Measurements from ENCODE around the gene SPON2. TPM values are rescaled to one million over a fixed set of nuclear protein-coding genes. Genes with fewer than 3 reads are reported as not detected.

SPON2 gene
- total RNA-seq, 2 donors from 2014 or later, result 7.0 to 8.2 TPM

GRCh38 chr4:1180663-1181062 lies 8.3 kb upstream of the SPON2 start:
- H3K4me3 Mint-ChIP-seq, result no peak overlapping the region
- DNase-seq (no peak), ATAC-seq (replicated peaks in 1 of 2) (no peak)
- peaks cover 9 to 10% of the 10 kb centered on the region in 2 donors for H3K9me3 Mint-ChIP-seq
- H3K4me1 Mint-ChIP-seq (ENCODE audit: low read depth), result peaks cover 33% of the 10 kb centered on the region
- peaks cover 14 to 20% of the 10 kb centered on the region in 2 donors for H3K36me3 Mint-ChIP-seq (ENCODE audit: insufficient read depth in 2 of 2)
- peaks cover 10% of the 10 kb centered on the region for H3K27me3 Mint-ChIP-seq (ENCODE audit: low read depth)
- no peak overlapping the region for H3K27ac Mint-ChIP-seq

- H3K36me3 Mint-ChIP-seq (ENCODE audit: insufficient read depth in 2 of 2), result peaks cover 14 to 20% of the 10 kb centered on the region in 2 donors
- H3K4me3 Mint-ChIP-seq, result no peak overlapping the region
- no peak overlapping the region for H3K27ac Mint-ChIP-seq
- H3K9me3 Mint-ChIP-seq, result peaks cover 9 to 10% of the 10 kb centered on the region in 2 donors
- no peak for ATAC-seq (replicated peaks in 1 of 2)
- H3K27me3 Mint-ChIP-seq (ENCODE audit: low read depth), result peaks cover 10% of the 10 kb centered on the region
- DNase-seq, result no peak
- peaks cover 33% of the 10 kb centered on the region for H3K4me1 Mint-ChIP-seq (ENCODE audit: low read depth)
These were observed 7.6 kb upstream of the SPON2 start for GRCh38 chr4:1179976-1180375.

- H3K9me3 Mint-ChIP-seq, result peaks cover 9 to 10% of the 10 kb centered on the region in 2 donors
- peaks cover 11% of the 10 kb centered on the region for H3K27me3 Mint-ChIP-seq (ENCODE audit: low read depth)
- ATAC-seq (replicated peaks in 1 of 2) (no peak), DNase-seq (no peak)
- no peak overlapping the region for H3K4me3 Mint-ChIP-seq
- peaks cover 27% of the 10 kb centered on the region for H3K4me1 Mint-ChIP-seq (ENCODE audit: low read depth)
- peaks cover 14 to 20% of the 10 kb centered on the region in 2 donors for H3K36me3 Mint-ChIP-seq (ENCODE audit: insufficient read depth in 2 of 2)
- H3K27ac Mint-ChIP-seq, result no peak overlapping the region
These were observed 6.7 kb upstream of the SPON2 start for GRCh38 chr4:1179089-1179441.

DNA sequence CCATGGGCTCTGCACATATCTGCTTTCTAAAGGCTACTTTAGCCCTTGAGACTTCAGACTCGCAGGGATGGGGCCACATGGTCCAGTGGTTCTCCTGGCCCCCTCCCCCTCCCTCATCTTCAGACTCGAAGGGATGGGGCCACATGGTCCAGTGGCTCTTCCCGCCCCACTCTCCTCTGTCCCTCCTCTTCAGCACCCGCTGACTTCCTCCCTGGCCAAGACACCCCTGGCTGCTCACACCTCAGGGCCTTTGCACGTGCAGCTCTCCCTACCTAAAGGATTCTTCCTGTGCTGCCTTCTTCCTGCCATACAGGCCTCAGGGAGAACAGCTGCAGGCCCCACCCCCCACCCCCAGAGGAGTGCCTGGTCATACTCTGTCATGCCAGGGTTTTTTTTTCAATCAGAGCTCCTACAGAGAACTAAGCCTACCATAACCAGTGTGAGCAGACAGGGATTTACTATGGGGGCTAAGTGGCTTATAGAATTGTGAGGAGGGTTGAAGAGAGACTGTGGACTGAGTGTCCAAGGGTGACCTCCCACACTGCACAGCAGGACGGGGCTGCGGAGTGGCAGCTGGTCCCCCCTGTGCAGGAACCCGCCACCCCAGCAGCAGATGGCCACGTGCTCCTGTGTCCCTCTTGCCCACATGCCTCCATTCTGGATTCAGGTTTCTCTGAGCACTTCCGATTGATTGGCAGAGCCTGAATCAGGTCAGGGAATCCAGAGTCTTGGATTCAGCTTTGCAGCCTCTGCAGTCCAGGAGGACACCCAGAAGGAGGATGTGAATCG lies 6.1 kb upstream of the SPON2 start:
- Mint-ChIP-seq H3K27ac (no peak overlapping the region), H3K4me1 (ENCODE audit: low read depth) (peaks cover 22% of the 10 kb centered on the region), H3K27me3 (ENCODE audit: low read depth) (peaks cover 17% of the 10 kb centered on the region), H3K4me3 (no peak overlapping the region), H3K36me3 (ENCODE audit: insufficient read depth in 2 of 2) (peaks cover 14 to 20% of the 10 kb centered on the region in 2 donors), H3K9me3 (peaks cover 9 to 10% of the 10 kb centered on the region in 2 donors)
- no peak for ATAC-seq (replicated peaks in 1 of 2)
- DNase-seq, result no peak

GRCh38 chr4:1177274-1178141 lies 5.1 kb upstream of the SPON2 start:
- Mint-ChIP-seq H3K4me3 (no peak overlapping the region), H3K36me3 (ENCODE audit: insufficient read depth in 2 of 2) (peaks cover 12 to 19% of the 10 kb centered on the region in 2 donors), H3K4me1 (ENCODE audit: low read depth) (peaks cover 12% of the 10 kb centered on the region), H3K27me3 (ENCODE audit: low read depth) (peaks cover 19% of the 10 kb centered on the region), H3K27ac (no peak overlapping the region), H3K9me3 (peaks cover 9 to 10% of the 10 kb centered on the region in 2 donors)
- DNase-seq (no peak), ATAC-seq (replicated peaks in 1 of 2) (peak; percentile 58 to 64)

GRCh38 chr4:1176398-1177273 lies 4.3 kb upstream of the SPON2 start:
- H3K36me3 Mint-ChIP-seq (ENCODE audit: insufficient read depth in 2 of 2), result peaks cover 7 to 12% of the 10 kb centered on the region in 2 donors
- DNase-seq (no peak), ATAC-seq (replicated peaks in 1 of 2) (peak; percentile 29 to 30)
- peaks cover 20% of the 10 kb centered on the region for H3K27me3 Mint-ChIP-seq (ENCODE audit: low read depth)
- peaks cover 7% of the 10 kb centered on the region in 2 donors for H3K9me3 Mint-ChIP-seq
- H3K27ac Mint-ChIP-seq, result no peak overlapping the region
- H3K4me3 Mint-ChIP-seq, result no peak overlapping the region
- peaks cover 7% of the 10 kb centered on the region for H3K4me1 Mint-ChIP-seq (ENCODE audit: low read depth)

DNA sequence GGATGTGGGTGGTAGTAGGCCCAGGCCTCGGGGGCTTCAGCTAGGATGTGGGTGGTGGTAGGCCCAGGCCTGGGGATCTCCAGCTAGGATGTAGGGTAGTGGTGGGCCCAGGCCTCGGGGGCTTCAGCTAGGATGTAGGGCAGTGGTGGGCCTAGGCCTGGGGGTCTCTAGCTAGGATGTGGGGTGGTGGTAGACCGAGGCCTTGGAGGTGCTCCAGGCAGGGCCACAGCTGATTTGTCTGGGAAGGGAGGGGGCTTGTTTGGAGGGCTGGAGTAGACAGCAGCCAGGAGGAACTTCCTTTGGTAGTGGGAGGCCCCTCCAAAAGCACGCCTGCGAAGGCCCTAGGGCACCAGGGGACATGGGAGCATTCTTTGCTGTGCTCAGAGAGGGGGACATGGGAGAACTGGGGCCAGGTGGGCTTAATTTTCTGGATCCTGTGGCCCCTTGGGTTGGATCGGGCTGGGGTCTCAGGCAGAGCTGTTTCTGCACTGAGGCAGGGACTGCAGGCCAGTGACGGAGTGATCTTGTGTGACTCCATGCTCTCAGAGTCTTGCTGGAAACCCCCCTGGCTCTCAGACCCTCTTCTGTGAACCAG lies 3.3 kb upstream of the SPON2 start:
- no peak overlapping the region for H3K27ac Mint-ChIP-seq
- H3K9me3 Mint-ChIP-seq, result peaks cover 3% of the 10 kb centered on the region in 2 donors
- H3K4me3 Mint-ChIP-seq, result no peak overlapping the region
- DNase-seq, result no peak
- H3K36me3 Mint-ChIP-seq (ENCODE audit: insufficient read depth in 2 of 2), result peaks cover 3 to 6% of the 10 kb centered on the region in 2 donors
- H3K27me3 Mint-ChIP-seq (ENCODE audit: low read depth), result peaks cover 21% of the 10 kb centered on the region
- H3K4me1 Mint-ChIP-seq (ENCODE audit: low read depth), result peaks cover 5% of the 10 kb centered on the region
- no peak for ATAC-seq (replicated peaks in 1 of 2)

DNA sequence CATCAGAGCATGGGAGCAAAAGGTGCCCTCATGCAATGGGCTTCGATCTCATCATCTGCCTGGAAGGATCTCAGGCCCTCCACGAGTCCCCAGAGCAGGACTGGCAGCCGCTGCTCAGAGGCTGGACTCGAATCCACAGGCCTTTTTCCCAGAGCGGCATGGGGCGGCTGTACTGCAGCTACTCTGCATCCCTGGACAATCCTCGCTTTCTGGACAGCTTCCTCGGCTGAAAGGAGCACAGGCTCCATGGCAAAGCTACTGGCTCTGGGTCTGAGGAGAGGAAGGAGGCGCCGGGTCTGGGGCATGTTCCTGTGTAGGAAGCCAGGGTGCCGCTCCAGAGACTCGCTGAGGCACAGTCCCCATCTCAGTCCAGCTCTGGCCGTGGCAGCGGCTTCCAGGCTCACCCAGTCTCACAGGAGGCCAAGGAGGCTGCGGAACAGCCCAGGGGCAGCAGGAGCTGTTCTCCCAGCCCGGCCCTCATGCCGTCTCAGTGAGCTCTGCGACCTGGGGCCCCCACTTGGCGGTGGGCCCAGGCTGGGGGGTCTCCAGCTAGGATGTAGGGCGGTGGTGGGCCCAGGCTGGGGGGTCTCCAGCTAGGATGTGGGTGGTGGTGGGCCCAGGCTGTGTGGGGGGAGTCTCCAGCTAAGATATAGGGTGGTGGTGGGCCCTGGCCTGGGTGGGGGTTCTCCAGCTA lies 2.7 kb upstream of the SPON2 start:
- Mint-ChIP-seq H3K9me3 (no peaks in the 10 kb centered on the region), H3K27me3 (ENCODE audit: low read depth) (peaks cover 16% of the 10 kb centered on the region), H3K36me3 (ENCODE audit: insufficient read depth in 2 of 2) (no peaks in the 10 kb centered on the region), H3K4me3 (no peak overlapping the region), H3K4me1 (ENCODE audit: low read depth) (no peaks in the 10 kb centered on the region), H3K27ac (no peak overlapping the region)
- ATAC-seq (replicated peaks in 1 of 2) (no peak), DNase-seq (no peak)

- Mint-ChIP-seq H3K9me3 (no peaks in the 10 kb centered on the region), H3K36me3 (ENCODE audit: insufficient read depth in 2 of 2) (no peaks in the 10 kb centered on the region), H3K27me3 (ENCODE audit: low read depth) (peaks cover 16% of the 10 kb centered on the region), H3K4me3 (peak overlapping the region in 1 of 2 donors; percentile 44), H3K4me1 (ENCODE audit: low read depth) (peaks cover 1% of the 10 kb centered on the region), H3K27ac (no peak overlapping the region)
- ATAC-seq (replicated peaks in 1 of 2) (no peak), DNase-seq (no peak)
These were observed 781 bp upstream of the SPON2 start for GRCh38 chr4:1172971-1173757.

DNA sequence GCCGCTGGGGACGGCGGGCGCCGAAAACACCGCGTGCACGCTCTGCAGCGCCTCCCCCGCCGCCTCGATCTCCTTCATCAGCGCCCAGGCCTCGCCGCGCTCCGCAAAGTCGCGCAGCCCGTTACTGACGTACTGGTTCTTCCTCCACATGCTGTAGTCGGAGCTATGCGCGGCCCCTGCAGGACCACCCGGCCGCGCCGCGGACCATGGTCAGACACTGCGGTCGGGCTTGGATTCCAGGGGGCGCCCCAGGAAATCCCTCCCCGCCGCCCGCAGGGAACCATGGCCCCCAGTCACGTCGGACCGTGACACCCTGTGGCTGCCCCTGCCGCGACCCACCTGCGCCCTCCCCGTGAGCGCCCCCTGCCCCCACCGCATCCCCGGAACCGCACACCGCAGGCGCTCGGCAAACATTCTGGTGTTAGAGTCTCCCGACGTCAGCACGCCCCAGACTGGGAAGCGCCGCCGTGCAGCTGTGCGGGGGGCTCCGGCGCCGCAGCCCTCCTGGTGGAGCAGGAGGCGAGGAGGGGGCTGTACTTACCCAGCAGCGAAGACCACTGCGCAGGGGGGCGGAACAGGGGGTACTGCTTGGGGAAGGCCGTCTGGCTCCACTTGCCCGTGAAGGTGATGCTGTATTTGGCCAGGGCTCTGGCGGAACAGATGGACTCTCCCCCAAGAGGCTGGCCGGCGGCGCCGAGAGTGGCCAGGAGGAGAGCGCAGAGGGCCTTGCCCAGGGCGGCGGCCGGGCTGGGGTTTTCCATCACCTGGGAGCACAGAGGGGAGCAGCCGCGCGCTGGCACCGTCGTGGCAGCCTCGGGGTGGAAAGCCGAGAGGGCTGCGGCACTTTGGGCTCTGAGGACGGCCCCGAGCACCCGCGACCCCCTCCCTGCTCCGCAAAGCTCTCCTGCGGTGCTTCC lies 814 bp downstream of the SPON2 start:
- DNase-seq (peak; percentile 68 to 73), ATAC-seq (replicated peaks in 1 of 2) (peak; percentile 32 to 45)
- peaks cover 11% of the 10 kb centered on the region for H3K4me1 Mint-ChIP-seq (ENCODE audit: low read depth)
- H3K36me3 Mint-ChIP-seq (ENCODE audit: insufficient read depth in 2 of 2), result no peaks in the 10 kb centered on the region
- H3K27ac Mint-ChIP-seq, result no peak overlapping the region
- H3K27me3 Mint-ChIP-seq (ENCODE audit: low read depth), result peaks cover 16% of the 10 kb centered on the region
- H3K9me3 Mint-ChIP-seq, result no peaks in the 10 kb centered on the region
- peak overlapping the region; percentile 78 to 84 for H3K4me3 Mint-ChIP-seq

DNA sequence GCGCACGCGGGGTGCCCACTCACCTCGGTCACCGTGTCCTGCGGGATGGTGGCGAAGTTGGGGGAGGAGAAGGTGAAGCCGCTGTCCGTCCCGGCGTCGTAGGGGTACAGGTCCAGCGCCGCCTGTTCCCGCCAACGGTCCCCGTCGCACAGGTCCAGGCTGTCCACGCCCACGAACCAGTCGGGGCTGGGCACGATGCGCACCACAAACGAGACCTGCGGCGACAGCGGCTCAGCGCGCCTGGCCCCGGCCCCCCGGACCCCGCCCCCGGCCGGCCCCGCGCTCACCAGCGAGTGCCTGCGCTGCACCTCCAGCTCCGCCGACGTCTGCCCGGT lies 1.4 kb downstream of the SPON2 start:
- DNase-seq (no peak), ATAC-seq (replicated peaks in 1 of 2) (no peak)
- Mint-ChIP-seq H3K36me3 (ENCODE audit: insufficient read depth in 2 of 2) (no peaks in the 10 kb centered on the region), H3K27me3 (ENCODE audit: low read depth) (peaks cover 16% of the 10 kb centered on the region), H3K9me3 (no peaks in the 10 kb centered on the region), H3K4me1 (ENCODE audit: low read depth) (peaks cover 12% of the 10 kb centered on the region), H3K4me3 (peak overlapping the region; percentile 78 to 84), H3K27ac (no peak overlapping the region)
